D721Med (cell line): ENCODE measurements around the gene GLIS1.

Source experiments
- DNase-seq: peaks from one replicate; pipeline ENCODE4 v3.0.0; 2011; ENCODE audit warnings: low spot score; ENCODE audit not compliant: insufficient read length
- FAIRE-seq: peaks from 2 replicates; lab custom pipeline; 2011; peaks lifted over from hg19 to GRCh38; lab: Jason Lieb, UNC
- CTCF ChIP-seq: IDR thresholded peaks from 2 replicates; pipeline ENCODE4 v1.5.1; 2012; ENCODE audit warnings: mild to moderate bottlenecking, control low read depth; ENCODE audit not compliant: insufficient read depth; ENCODE audit errors: missing control alignments

The GLIS1 gene

GRCh38 chr1:53737648-53738204, 1.2 kb downstream of the GLIS1 start:
- FAIRE-seq, result no peak

GRCh38 chr1:53736290-53736689, 2.7 kb downstream of the GLIS1 start:
- no peak for TF ChIP-seq CTCF
- FAIRE-seq (no peak), DNase-seq (no peak)

More at GRCh38 chr1:53737648-53738204, 1.2 kb downstream of the GLIS1 start:
- TF ChIP-seq CTCF, result no peak
- no peak for DNase-seq

- no peak for TF ChIP-seq CTCF
- no peak for DNase-seq
- FAIRE-seq, result no peak
These were observed 3.3 kb downstream of the GLIS1 start for GRCh38 chr1:53735681-53736080.

- DNase-seq, result no peak
- FAIRE-seq, result no peak
- TF ChIP-seq CTCF, result no peak
These were observed 3.7 kb downstream of the GLIS1 start for GRCh38 chr1:53735261-53735660.

- FAIRE-seq (no peak), DNase-seq (no peak)
- no peak for TF ChIP-seq CTCF
These were observed 4.2 kb downstream of the GLIS1 start for GRCh38 chr1:53734650-53735211.

- no peak for DNase-seq
- TF ChIP-seq CTCF, result no peak
- FAIRE-seq, result no peak
These were observed 4.9 kb downstream of the GLIS1 start for GRCh38 chr1:53733975-53734649.

GRCh38 chr1:53733447-53733931, 5.5 kb downstream of the GLIS1 start:
- FAIRE-seq (no peak), DNase-seq (no peak)
- TF ChIP-seq CTCF, result no peak
